ENCODE data around the gene RYR3.

DNA sequence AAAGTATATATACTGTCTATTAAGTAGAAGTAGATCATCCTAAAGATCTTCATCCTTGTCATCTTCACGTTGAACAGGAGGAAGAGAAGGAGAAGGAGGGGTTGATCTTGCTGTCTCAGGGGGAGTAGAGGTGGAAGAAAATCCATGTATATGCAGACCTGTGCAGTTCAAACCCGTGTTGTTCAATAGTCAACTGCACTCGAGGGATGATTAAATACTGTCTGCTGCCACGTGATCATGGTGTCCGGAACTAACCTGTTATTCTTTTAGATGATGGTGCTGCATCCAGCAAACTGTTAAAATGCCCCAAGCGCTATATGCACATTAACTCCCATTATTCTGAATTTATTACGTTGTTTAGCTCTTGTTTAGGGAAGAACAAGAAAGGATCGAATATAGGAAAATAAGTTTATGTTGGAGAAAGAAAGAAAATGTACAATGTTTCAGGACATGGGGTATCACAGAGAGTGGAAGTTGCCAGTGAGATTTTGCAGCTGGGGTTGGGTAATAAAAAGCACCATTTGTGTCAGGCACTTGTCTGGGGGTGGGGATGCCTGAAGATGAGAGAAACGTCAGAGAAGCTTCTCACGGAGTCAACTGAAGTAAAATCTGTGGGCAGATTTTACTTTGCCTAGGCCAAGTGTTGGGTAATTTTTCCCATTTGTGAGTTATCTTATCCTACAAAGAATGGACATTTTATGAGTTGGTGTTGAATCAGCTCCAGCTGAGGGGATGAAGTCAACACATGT lies 229.2 kb downstream of the RYR3 start:
- TF ChIP-seq, protein P1, sequence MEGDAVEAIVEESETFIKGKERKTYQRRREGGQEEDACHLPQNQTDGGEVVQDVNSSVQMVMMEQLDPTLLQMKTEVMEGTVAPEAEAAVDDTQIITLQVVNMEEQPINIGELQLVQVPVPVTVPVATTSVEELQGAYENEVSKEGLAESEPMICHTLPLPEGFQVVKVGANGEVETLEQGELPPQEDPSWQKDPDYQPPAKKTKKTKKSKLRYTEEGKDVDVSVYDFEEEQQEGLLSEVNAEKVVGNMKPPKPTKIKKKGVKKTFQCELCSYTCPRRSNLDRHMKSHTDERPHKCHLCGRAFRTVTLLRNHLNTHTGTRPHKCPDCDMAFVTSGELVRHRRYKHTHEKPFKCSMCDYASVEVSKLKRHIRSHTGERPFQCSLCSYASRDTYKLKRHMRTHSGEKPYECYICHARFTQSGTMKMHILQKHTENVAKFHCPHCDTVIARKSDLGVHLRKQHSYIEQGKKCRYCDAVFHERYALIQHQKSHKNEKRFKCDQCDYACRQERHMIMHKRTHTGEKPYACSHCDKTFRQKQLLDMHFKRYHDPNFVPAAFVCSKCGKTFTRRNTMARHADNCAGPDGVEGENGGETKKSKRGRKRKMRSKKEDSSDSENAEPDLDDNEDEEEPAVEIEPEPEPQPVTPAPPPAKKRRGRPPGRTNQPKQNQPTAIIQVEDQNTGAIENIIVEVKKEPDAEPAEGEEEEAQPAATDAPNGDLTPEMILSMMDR (IDR thresholded peaks at IDR 0.05), result no peak
- no peak for TF ChIP-seq POLR2A (IDR thresholded peaks at IDR 0.05)
